Pancreas (tissue), 10 donors: ENCODE data around the gene DCTN2. TPM values are rescaled to one million over a fixed set of nuclear protein-coding genes. Genes with fewer than 3 reads are reported as not detected.
A peak's percentile ranks its signal among the peaks of the same experiment; 100 is the strongest.

ENCODE experiments used
- ATAC-seq, 4 donors: fragments of 200-7000 bp; cut with Tn5 transposase; one replicate each; pipeline versions ENCODE4 v1.8.0 to v1.9.1; 2020; ENCODE audit warnings: mild to moderate bottlenecking in 4 of 4, moderate library complexity in 4 of 4
- DNase-seq, 6 donors: peaks; one replicate each; pipeline ENCODE4 v3.0.0-alpha.2; 2020
- FAIRE-seq: peaks from 2 replicates; lab custom pipeline; 2012; peaks lifted over from hg19 to GRCh38; lab: Jason Lieb, UNC
- H3K27ac ChIP-seq, 4 donors: fragments of 200-600 bp; sonication (generic); 1 replicate in 3 of 4; 2 replicates in 1 of 4; pipeline versions ENCODE4 v1.5.0 to v1.8.0; 2020
- H3K27me3 ChIP-seq, 4 donors: fragments of 200-600 bp; one replicate each; pipeline ENCODE4 v1.8.0; 2021
- H3K36me3 ChIP-seq, 3 donors: fragments of 200-600 bp; sonication (generic) in 1 of 3; one replicate each; pipeline versions ENCODE4 v1.5.0 to v1.8.0; 2020 to 2021
- H3K4me1 ChIP-seq, 3 donors: fragments of 200-600 bp; one replicate each; pipeline ENCODE4 v1.8.0; 2021
- H3K4me3 ChIP-seq, 4 donors: fragments of 200-600 bp; sonication (generic) in 2 of 4; one replicate each; pipeline versions ENCODE4 v1.5.0 to v1.8.0; 2020 to 2021
- H3K9me3 ChIP-seq, 4 donors: fragments of 200-600 bp; one replicate each; pipeline ENCODE4 v1.8.0; 2021
- CTCF ChIP-seq, 4 donors: fragments of 200-600 bp; sonication (generic) in 3 of 4; IDR thresholded peaks; one replicate each; pipeline versions ENCODE4 v1.5.0 to v1.8.0; 2021; ENCODE audit warnings: antibody characterized with exemption in 4 of 4
- WGBS, 2 donors: extraction: QIAGEN DNeasy Blood & Tissue Kit; methylation state at CpG; one replicate each; pipeline ENCODE4 v1.1.7; 2013; 5-methylcytosine and 5-hydroxymethylcytosine counted together
- intact Hi-C, 3 donors: fragments of 100-400 bp; cut with DNase I; formaldehyde crosslinking; loops; one replicate each; pipeline versions ENCODE4 v1.11.1 to v1.14.2; 2022
- polyA plus RNA-seq, 2 donors: library from polyadenylated mRNA; stranded (reverse); fragments of 200-250 nt; gene quantifications; one replicate each; pipeline ENCODE4 v1.2.3, GENCODE V29; 2013
- total RNA-seq, 6 donors: library from RNA; stranded (reverse); fragmentation: NEBNext Ultra II Directional in 4 of 6; extraction: Animal tissue kit (Norgen Biotek cat#: 25700) in 4 of 6; gene quantifications; one replicate each; pipeline versions ENCODE4 v1.2.1 to v1.2.4, GENCODE V29; 2021 to 2023
- donor health status: healthy with polysubstance abuse.
- donor health status: DM: no; HTN: no; CAD: no; lungs with moderate emphysema.
- donor health status: DM: no; HTN: no; CAD: no.
- donor health status: control.
- donor health status: control.
- donor health status: Bipolar disorder and iron deficiency.
- donor health status: DM: yes; HTN: yes; CAD: no.
- donor health status: DM: no; HTN: no; CAD: no.
- donor health status: DM: no; HTN: no; CAD: no.
- donor health status: DM: yes; HTN: yes; CAD: no.

DCTN2 gene
- total and polyA plus RNA-seq, 8 donors = 54.9 to 117 (median 64.4) TPM

- Histone ChIP-seq H3K4me1 (no peaks in the 10 kb centered on the region), H3K36me3 (no peaks in the 10 kb centered on the region), H3K27me3 (no peaks in the 10 kb centered on the region), H3K9me3 (no peaks in the 10 kb centered on the region), H3K27ac (no peak overlapping the region), H3K4me3 (no peak overlapping the region)
- ATAC-seq (no peak), DNase-seq (no peak), FAIRE-seq (no peak)
- no peak for TF ChIP-seq CTCF (IDR thresholded peaks at IDR 0.05)
- intact Hi-C loops = no loop called here
- 71% methylated on average over 2 of the region's 2 CpGs for WGBS, 2 donors
Observed at GRCh38 chr12:57585156-57585555, 38.2 kb upstream of the DCTN2 start.

- Histone ChIP-seq H3K27ac (no peak overlapping the region), H3K4me1 (no peaks in the 10 kb centered on the region), H3K4me3 (no peak overlapping the region), H3K27me3 (no peaks in the 10 kb centered on the region), H3K36me3 (no peaks in the 10 kb centered on the region), H3K9me3 (no peaks in the 10 kb centered on the region)
- ATAC-seq (no peak), FAIRE-seq (no peak), DNase-seq (no peak)
- intact Hi-C loops = loop anchor here in 1 of 3 donors (5.0 kb wide), 1 partner anchor 43 kb away; no protein-coding TSS in a partner anchor
- no peak for TF ChIP-seq CTCF (IDR thresholded peaks at IDR 0.05)
Observed at GRCh38 chr12:57584690-57585089, 37.7 kb upstream of the DCTN2 start.

GRCh38 chr12:57584050-57584449 is 37.1 kb upstream of the DCTN2 start:
- Histone ChIP-seq H3K36me3 (no peaks in the 10 kb centered on the region), H3K27me3 (no peaks in the 10 kb centered on the region), H3K4me1 (no peaks in the 10 kb centered on the region), H3K9me3 (no peaks in the 10 kb centered on the region), H3K27ac (no peak overlapping the region), H3K4me3 (no peak overlapping the region)
- FAIRE-seq = no peak
- no peak for TF ChIP-seq CTCF (IDR thresholded peaks at IDR 0.05)
- ATAC-seq = no peak
- no peak for DNase-seq
- 92 to 93% methylated on average over 2 of the region's 2 CpGs for WGBS, 2 donors
- intact Hi-C loops = loop anchor here in 1 of 3 donors (5.0 kb wide), 1 partner anchor 43 kb away; no protein-coding TSS in a partner anchor

- Histone ChIP-seq H3K4me3 (no peak overlapping the region), H3K27me3 (no peaks in the 10 kb centered on the region), H3K9me3 (no peaks in the 10 kb centered on the region), H3K4me1 (no peaks in the 10 kb centered on the region), H3K27ac (no peak overlapping the region), H3K36me3 (no peaks in the 10 kb centered on the region)
- no peak for FAIRE-seq
- 43 to 45% methylated on average over 13 of the region's 13 CpGs for WGBS, 2 donors
- intact Hi-C loops = loop anchor here in 2 of 3 donors (2.0 to 5.0 kb wide), 2 partner anchors 42 to 44 kb away; no protein-coding TSS in a partner anchor
- ATAC-seq = peak; percentile 95 to 100 (median 98)
- TF ChIP-seq CTCF (IDR thresholded peaks at IDR 0.05) = peak; percentile 91 to 97 (median 94)
- peak in 4 of 6 donors; percentile 46 to 72 (median 58) for DNase-seq
Observed at GRCh38 chr12:57583008-57583831, 36.2 kb upstream of the DCTN2 start.

GRCh38 chr12:57582440-57582839 is 35.4 kb upstream of the DCTN2 start:
- H3K4me1 ChIP-seq = no peaks in the 10 kb centered on the region
- no peak for ATAC-seq
- intact Hi-C loops = loop anchor here in 2 of 3 donors (2.0 to 5.0 kb wide), 2 partner anchors 42 to 45 kb away; no protein-coding TSS in a partner anchor
- 100% methylated on average over 1 of the region's 1 CpG for WGBS, 2 donors
- DNase-seq = no peak
- no peaks in the 10 kb centered on the region for H3K9me3 ChIP-seq
- no peaks in the 10 kb centered on the region for H3K36me3 ChIP-seq
- FAIRE-seq = no peak
- no peak for TF ChIP-seq CTCF (IDR thresholded peaks at IDR 0.05)
- H3K27ac ChIP-seq = no peak overlapping the region
- H3K4me3 ChIP-seq = no peak overlapping the region
- H3K27me3 ChIP-seq = no peaks in the 10 kb centered on the region
